Upper lobe of left lung (tissue), 6 donors: ENCODE results near the gene TRIM38. TPM values are rescaled to one million over a fixed set of nuclear protein-coding genes. Genes with fewer than 3 reads are reported as not detected.
A peak's percentile ranks its signal among the peaks of the same experiment; 100 is the strongest.

Experiments used
- ATAC-seq, 2 donors: fragments of 200-7000 bp; cut with Tn5 transposase; one replicate each; pipeline ENCODE4 v1.9.1; 2022; ENCODE audit warnings: mild to moderate bottlenecking in 2 of 2, moderate library complexity in 2 of 2; ENCODE audit not compliant: low FRiP score in 2 of 2
- DNase-seq, 2 donors: peaks; one replicate each; pipeline ENCODE4 v3.0.0-alpha.2; 2019 to 2020
- H3K27ac ChIP-seq, 4 donors: fragments of 200-600 bp; sonication (generic); one replicate each; pipeline ENCODE4 v1.5.1; 2016 to 2019
- H3K27me3 ChIP-seq, 4 donors: fragments of 200-600 bp; sonication (generic); one replicate each; pipeline ENCODE4 v1.5.1; 2017 to 2019
- H3K36me3 ChIP-seq, 4 donors: fragments of 200-600 bp; sonication (generic); one replicate each; pipeline ENCODE4 v1.5.1; 2016 to 2019
- H3K4me1 ChIP-seq, 4 donors: fragments of 200-600 bp; sonication (generic); one replicate each; pipeline ENCODE4 v1.5.1; 2018 to 2019
- H3K4me3 ChIP-seq, 4 donors: fragments of 200-600 bp; sonication (generic); one replicate each; pipeline ENCODE4 v1.5.1; 2017 to 2019; ENCODE audit warnings: mild to moderate bottlenecking in 2 of 4, moderate library complexity in 1 of 4
- H3K9me3 ChIP-seq, 4 donors: fragments of 200-600 bp; sonication (generic); one replicate each; pipeline ENCODE4 v1.5.1; 2018 to 2019
- CTCF ChIP-seq, 6 experiments: fragments of 450-650 bp in 4 of 6; fragments of 200-600 bp in 2 of 6; sonication (generic) in 2 of 6; IDR thresholded peaks; one replicate each; pipeline ENCODE4 v1.5.1; 2016 to 2019; ENCODE audit warnings: antibody characterized with exemption in 6 of 6
- EP300 ChIP-seq, 4 donors: sonication (generic); formaldehyde crosslinking; IDR thresholded peaks; one replicate each; pipeline ENCODE4 v1.5.1; 2017; ENCODE audit warnings: antibody characterized with exemption in 4 of 4, control low read depth in 2 of 4
- POLR2A ChIP-seq, 4 donors: fragments of 450-650 bp; IDR thresholded peaks; one replicate each; pipeline ENCODE4 v1.5.1; 2016 to 2017; ENCODE audit warnings: antibody characterized with exemption in 4 of 4, mild to moderate bottlenecking in 2 of 4
- POLR2AphosphoS5 ChIP-seq, 2 donors: sonication (generic); formaldehyde crosslinking; IDR thresholded peaks; one replicate each; pipeline ENCODE4 v1.5.1; 2017; ENCODE audit warnings: antibody characterized with exemption in 2 of 2
- WGBS, 2 donors: methylation state at CpG; one replicate each; pipeline ENCODE4 v1.1.5; 2017 to 2018; 5-methylcytosine and 5-hydroxymethylcytosine counted together
- total RNA-seq, 6 donors: library from RNA; depleted of rRNA in 4 of 6; stranded (reverse); fragments of >200 nt in 4 of 6; gene quantifications; one replicate each; pipeline versions ENCODE4 v1.1.0 to v1.2.1, GENCODE V29; 2016 to 2021
- donor health status: DM: no; HTN: no; CAD: no; lungs with moderate emphysema.
- donor health status: DM: no; HTN: yes; CAD: no; lungs with severe emphysema.

Gene TRIM38
- total RNA-seq, 6 donors from 2014 or later, result 9.0 to 22.0 (median 14.7) TPM

DNA sequence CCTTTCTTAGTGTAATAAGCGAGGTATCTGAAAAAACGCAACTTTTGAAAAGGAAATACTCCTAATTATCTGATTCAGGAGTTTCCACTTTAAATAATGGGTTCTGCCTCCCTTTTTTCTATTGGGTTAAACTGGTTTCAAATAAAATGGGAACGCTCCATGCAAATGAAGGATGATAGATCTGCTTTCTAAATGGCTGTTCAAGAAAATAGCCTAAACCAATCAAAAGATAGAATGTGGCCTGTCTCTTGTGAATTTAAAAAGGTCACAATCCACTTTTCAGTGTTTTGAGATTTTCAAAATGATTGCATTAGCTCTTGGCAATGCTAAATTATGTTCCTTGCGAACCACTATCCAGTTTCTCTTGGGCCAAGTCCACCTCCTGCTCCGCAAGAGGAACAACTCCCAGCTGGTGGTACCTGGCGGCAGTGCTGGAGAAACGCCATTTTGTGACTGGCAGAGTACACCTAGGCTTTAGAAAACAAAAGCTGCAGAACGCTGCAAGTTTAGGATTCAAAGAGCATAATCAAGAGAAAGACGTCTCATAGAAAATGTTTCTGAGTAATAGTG lies 56.7 kb downstream of the TRIM38 start:
- DNase-seq, result no peak
- peaks cover 0 to 24% (median 8%) of the 10 kb centered on the region in 4 donors for H3K4me1 ChIP-seq
- no peak for TF ChIP-seq POLR2A (IDR thresholded peaks at IDR 0.05)
- TF ChIP-seq CTCF (IDR thresholded peaks at IDR 0.05), result no peak
- TF ChIP-seq EP300 (IDR thresholded peaks at IDR 0.05), result no peak
- TF ChIP-seq POLR2AphosphoS5 (IDR thresholded peaks at IDR 0.05), result no peak
- no peaks in the 10 kb centered on the region for H3K27me3 ChIP-seq
- no peaks in the 10 kb centered on the region for H3K36me3 ChIP-seq
- 76 to 83% methylated on average over 9 of the region's 9 CpGs for WGBS, 2 donors
- H3K9me3 ChIP-seq, result no peaks in the 10 kb centered on the region
- ATAC-seq, result no peak
- no peak overlapping the region for H3K27ac ChIP-seq
- peak overlapping the region in 1 of 4 donors; percentile 56 for H3K4me3 ChIP-seq

DNA sequence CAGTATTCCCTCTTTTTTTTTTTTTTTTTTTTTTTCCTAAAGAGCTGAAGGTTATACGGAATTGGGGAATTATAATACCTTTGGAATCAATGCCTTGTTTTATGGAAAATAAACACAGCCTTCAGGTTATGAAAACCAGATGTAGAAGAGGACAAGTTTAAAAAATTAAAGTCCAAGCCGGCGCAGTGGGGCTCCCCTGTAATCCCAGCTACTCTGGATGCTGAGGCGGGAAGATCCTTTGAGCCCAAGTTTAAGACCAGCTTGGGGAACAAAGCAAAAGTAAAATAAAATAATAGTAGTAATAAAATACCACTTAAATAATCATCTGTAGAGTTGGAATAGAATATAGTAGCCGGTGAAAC lies 57.3 kb downstream of the TRIM38 start:
- H3K27ac ChIP-seq, result peak overlapping the region in 3 of 4 donors; percentile 97 to 100 (median 99)
- peak overlapping the region in 3 of 4 donors; percentile 56 to 67 (median 57) for H3K4me3 ChIP-seq
- H3K4me1 ChIP-seq, result peaks cover 0 to 24% (median 8%) of the 10 kb centered on the region in 4 donors
- no peak for ATAC-seq
- no peak for DNase-seq
- no peak for TF ChIP-seq POLR2AphosphoS5 (IDR thresholded peaks at IDR 0.05)
- TF ChIP-seq CTCF (IDR thresholded peaks at IDR 0.05), result no peak
- no peak for TF ChIP-seq POLR2A (IDR thresholded peaks at IDR 0.05)
- TF ChIP-seq EP300 (IDR thresholded peaks at IDR 0.05), result no peak
- WGBS, 2 donors, result 30% methylated on average over 5 of the region's 5 CpGs
- H3K27me3 ChIP-seq, result no peaks in the 10 kb centered on the region
- no peaks in the 10 kb centered on the region for H3K36me3 ChIP-seq
- H3K9me3 ChIP-seq, result no peaks in the 10 kb centered on the region

- WGBS, 2 donors, result 0% methylated on average over 17 to 45 of the region's 45 CpGs
- ATAC-seq (peak; percentile 87 to 90), DNase-seq (peak; percentile 78 to 89)
- Histone ChIP-seq H3K27me3 (no peaks in the 10 kb centered on the region), H3K4me3 (peak overlapping the region; percentile 56 to 74 (median 62)), H3K36me3 (no peaks in the 10 kb centered on the region), H3K9me3 (no peaks in the 10 kb centered on the region), H3K4me1 (peaks cover 2 to 27% (median 9%) of the 10 kb centered on the region in 4 donors), H3K27ac (peak overlapping the region; percentile 95 to 100 (median 98))
- TF ChIP-seq POLR2AphosphoS5 (IDR thresholded peaks at IDR 0.05) (peak; percentile 100), EP300 (IDR thresholded peaks at IDR 0.05) (peak in 1 of 4 donors; percentile 87), POLR2A (IDR thresholded peaks at IDR 0.05) (peak; percentile 95 to 100 (median 100)), CTCF (IDR thresholded peaks at IDR 0.05) (peak in 2 of 6 experiments; percentile 5 to 20)
Observed at GRCh38 chr6:26020329-26021000, 57.9 kb downstream of the TRIM38 start.

GRCh38 chr6:26021001-26021349 lies 58.4 kb downstream of the TRIM38 start:
- peak; percentile 50 to 61 for ATAC-seq
- Histone ChIP-seq H3K27ac (peak overlapping the region; percentile 95 to 100 (median 98)), H3K27me3 (no peaks in the 10 kb centered on the region)

More at GRCh38 chr6:26021001-26021349, 58.4 kb downstream of the TRIM38 start:
- Histone ChIP-seq H3K4me1 (peaks cover 6 to 32% (median 13%) of the 10 kb centered on the region in 4 donors), H3K9me3 (no peaks in the 10 kb centered on the region), H3K4me3 (peak overlapping the region; percentile 56 to 74 (median 62)), H3K36me3 (no peaks in the 10 kb centered on the region)
- TF ChIP-seq POLR2A (IDR thresholded peaks at IDR 0.05) (no peak), EP300 (IDR thresholded peaks at IDR 0.05) (no peak), CTCF (IDR thresholded peaks at IDR 0.05) (no peak), POLR2AphosphoS5 (IDR thresholded peaks at IDR 0.05) (no peak)
- DNase-seq, result peak; percentile 58 to 88
- 0% methylated on average over 21 to 23 of the region's 23 CpGs for WGBS, 2 donors
